Heart left ventricle (tissue), 16 donors: Measurements from ENCODE around the gene MTIF3. TPM values are rescaled to one million over a fixed set of nuclear protein-coding genes. Genes with fewer than 3 reads are reported as not detected.

Experiments used
- ATAC-seq, 4 donors: fragments of 200-7000 bp; cut with Tn5 transposase; one replicate each; pipeline ENCODE4 v1.9.1; 2020 to 2022; ENCODE audit warnings: moderate library complexity in 4 of 4, mild to moderate bottlenecking in 3 of 4, moderate number of reproducible peaks in 1 of 4
- DNase-seq, 5 donors: peaks; one replicate each; pipeline ENCODE4 v3.0.0-alpha.2; 2020
- H3K27ac ChIP-seq, 12 donors: fragments of 200-600 bp; sonication (generic) in 4 of 12; one replicate each; pipeline versions ENCODE4 v1.5.0 to v1.8.0; 2016 to 2022; ENCODE audit warnings: mild to moderate bottlenecking in 2 of 12
- H3K27me3 ChIP-seq, 9 donors: fragments of 200-600 bp; sonication (generic) in 2 of 9; one replicate each; pipeline versions ENCODE4 v1.5.1 to v1.8.0; 2016 to 2022; ENCODE audit warnings: mild to moderate bottlenecking in 3 of 9
- H3K36me3 ChIP-seq, 9 donors: fragments of 200-600 bp; sonication (generic) in 2 of 9; one replicate each; pipeline versions ENCODE4 v1.5.0 to v1.8.0; 2018 to 2022; ENCODE audit warnings: mild to moderate bottlenecking in 2 of 9
- H3K4me1 ChIP-seq, 12 donors: fragments of 200-600 bp; sonication (generic) in 4 of 12; one replicate each; pipeline versions ENCODE4 v1.5.0 to v1.8.0; 2016 to 2022; ENCODE audit warnings: mild to moderate bottlenecking in 3 of 12
- H3K4me3 ChIP-seq, 12 donors: fragments of 200-600 bp; sonication (generic) in 4 of 12; one replicate each; pipeline versions ENCODE4 v1.5.0 to v1.8.0; 2017 to 2022; ENCODE audit warnings: mild to moderate bottlenecking in 9 of 12, moderate library complexity in 4 of 12
- H3K9me3 ChIP-seq, 12 donors: fragments of 200-600 bp; sonication (generic) in 4 of 12; one replicate each; pipeline versions ENCODE4 v1.5.0 to v1.8.0; 2016 to 2022; ENCODE audit warnings: mild to moderate bottlenecking in 1 of 12
- POLR2A ChIP-seq, 2 donors: fragments of 450-650 bp; IDR thresholded peaks; one replicate each; pipeline ENCODE4 v1.6.1; 2017; ENCODE audit warnings: antibody characterized with exemption in 2 of 2, mild to moderate bottlenecking in 2 of 2, moderate library complexity in 2 of 2
- WGBS, 4 donors: extraction: QIAGEN DNeasy Blood & Tissue Kit in 2 of 4; methylation state at CpG; one replicate each; pipeline versions ENCODE4 v1.1.5 to v1.1.7; 2013 to 2018; 5-methylcytosine and 5-hydroxymethylcytosine counted together
- intact Hi-C, 10 donors: fragments of 100-400 bp; cut with DNase I; formaldehyde crosslinking; loops; one replicate each; pipeline versions ENCODE4 v1.11.1 to v1.14.2; 2022
- polyA plus RNA-seq, 2 donors: library from polyadenylated mRNA; stranded (reverse); fragments of 200-250 nt; gene quantifications; one replicate each; pipeline ENCODE4 v1.2.3, GENCODE V29; 2013
- total RNA-seq, 9 donors: library from RNA; depleted of rRNA in 2 of 9; stranded (reverse); fragments of >200 nt in 2 of 9; fragmentation: NEBNext Ultra II Directional in 3 of 9; extraction: Animal tissue kit (Norgen Biotek cat#: 25700) in 3 of 9; gene quantifications; one replicate each; pipeline versions ENCODE4 v1.1.0 to v1.2.4, GENCODE V29; 2016 to 2023
- TF ChIP-seq, protein P1 (sequence below), 12 donors: fragments of 200-600 bp; sonication (generic) in 4 of 12; IDR thresholded peaks; one replicate each; pipeline versions ENCODE4 v1.5.0 to v1.8.0; 2018 to 2022; ENCODE audit warnings: antibody characterized with exemption in 12 of 12, mild to moderate bottlenecking in 5 of 12
- donor health status: ischemic (EF 13 %, LVEDD 7.1; RV severe dilation, severe dysfunction).
- donor health status: healthy with polysubstance abuse.
- donor health status: DM: no; HTN: yes; CAD: no.
- donor health status: DM: no; HTN: no; CAD: no.
- donor health status: ischemic (EF 25% LVEDD 6.9; RV normal size, moderate dysfunction).
- donor health status: ischemic (EF 25% LVEDD 5.7; RV mildly dilated, moderate dysfunction).
- donor health status: healthy.
- donor health status: DM: yes; HTN: yes; CAD: no.
- donor health status: ischemic (EF 35%, LVEDD 5.7; RV mildly dilated, moderate dysfunction).
- donor health status: nonischemic (EF 11% LVEDD 7.7; RV severe dilation, severe dysfunction).
- donor health status: DM: yes; HTN: yes; CAD: no.
- donor health status: PGD.
- donor health status: ischemic (EF 29% LVEDD 5.4; RV normal size, mild dysfunction).
- donor health status: nonischemic (EF 23%, LVEDD 6.1; RV moderate dilation, normal function).

Gene MTIF3
- total and polyA plus RNA-seq, 11 donors: 101 to 257 (median 136) TPM

- ATAC-seq: no peak
Measured at GRCh38 chr13:27476943-27477703, 26.8 kb upstream of the MTIF3 start.

DNA sequence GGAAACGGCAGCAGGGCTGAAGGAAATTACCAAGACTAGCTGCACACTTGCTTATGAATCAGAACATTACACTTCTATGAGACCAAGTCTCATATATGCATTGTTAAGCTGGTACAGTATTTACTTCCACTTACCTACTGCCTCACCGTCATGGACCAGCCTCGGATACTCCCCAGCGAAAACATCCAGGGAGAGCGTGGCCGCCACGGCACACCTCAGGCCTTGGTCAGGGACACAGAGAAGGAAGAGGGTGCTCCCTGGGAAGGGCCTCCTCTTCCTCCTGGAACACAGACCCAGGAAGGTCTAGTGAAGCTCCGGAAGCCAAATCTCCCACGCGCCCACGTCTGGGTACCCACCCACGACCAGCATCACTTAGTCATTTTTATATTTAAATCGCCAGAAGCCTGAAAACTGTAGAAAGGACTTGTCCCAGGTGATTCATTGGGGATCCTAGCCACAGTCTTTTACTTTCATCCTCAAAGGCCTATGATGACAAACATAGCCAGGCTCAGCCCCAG, 24.4 kb upstream of the MTIF3 start:
- Histone ChIP-seq H3K27ac (no peak overlapping the region), H3K36me3 (no peaks in the 10 kb centered on the region), H3K4me3 (no peak overlapping the region), H3K4me1 (no peaks in the 10 kb centered on the region), H3K9me3 (no peaks in the 10 kb centered on the region), H3K27me3 (no peaks in the 10 kb centered on the region)
- TF ChIP-seq, protein P1, sequence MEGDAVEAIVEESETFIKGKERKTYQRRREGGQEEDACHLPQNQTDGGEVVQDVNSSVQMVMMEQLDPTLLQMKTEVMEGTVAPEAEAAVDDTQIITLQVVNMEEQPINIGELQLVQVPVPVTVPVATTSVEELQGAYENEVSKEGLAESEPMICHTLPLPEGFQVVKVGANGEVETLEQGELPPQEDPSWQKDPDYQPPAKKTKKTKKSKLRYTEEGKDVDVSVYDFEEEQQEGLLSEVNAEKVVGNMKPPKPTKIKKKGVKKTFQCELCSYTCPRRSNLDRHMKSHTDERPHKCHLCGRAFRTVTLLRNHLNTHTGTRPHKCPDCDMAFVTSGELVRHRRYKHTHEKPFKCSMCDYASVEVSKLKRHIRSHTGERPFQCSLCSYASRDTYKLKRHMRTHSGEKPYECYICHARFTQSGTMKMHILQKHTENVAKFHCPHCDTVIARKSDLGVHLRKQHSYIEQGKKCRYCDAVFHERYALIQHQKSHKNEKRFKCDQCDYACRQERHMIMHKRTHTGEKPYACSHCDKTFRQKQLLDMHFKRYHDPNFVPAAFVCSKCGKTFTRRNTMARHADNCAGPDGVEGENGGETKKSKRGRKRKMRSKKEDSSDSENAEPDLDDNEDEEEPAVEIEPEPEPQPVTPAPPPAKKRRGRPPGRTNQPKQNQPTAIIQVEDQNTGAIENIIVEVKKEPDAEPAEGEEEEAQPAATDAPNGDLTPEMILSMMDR (IDR thresholded peaks at IDR 0.05): no peak
- TF ChIP-seq POLR2A (IDR thresholded peaks at IDR 0.05): no peak
- ATAC-seq (no peak), DNase-seq (no peak)
- 92 to 95% (median 93%) methylated on average over 13 of the region's 13 CpGs for WGBS, 4 donors
- intact Hi-C loops: no loop called here

More at GRCh38 chr13:27476943-27477703, 26.8 kb upstream of the MTIF3 start:
- 60 to 67% (median 63%) methylated on average over 5 to 10 of the region's 10 CpGs for WGBS, 4 donors
- H3K27ac ChIP-seq: no peak overlapping the region
- peaks cover 0 to 5% (median 0%) of the 10 kb centered on the region in 12 donors for H3K9me3 ChIP-seq
- intact Hi-C loops: no loop called here
- H3K4me3 ChIP-seq: no peak overlapping the region
- no peak for TF ChIP-seq POLR2A (IDR thresholded peaks at IDR 0.05)
- TF ChIP-seq, protein P1 (IDR thresholded peaks at IDR 0.05): no peak
- no peaks in the 10 kb centered on the region for H3K4me1 ChIP-seq
- H3K27me3 ChIP-seq: peaks cover 0 to 15% (median 0%) of the 10 kb centered on the region in 9 donors
- no peak for DNase-seq
- no peaks in the 10 kb centered on the region for H3K36me3 ChIP-seq

- DNase-seq: no peak
- H3K4me1 ChIP-seq: no peaks in the 10 kb centered on the region
- H3K27me3 ChIP-seq: no peaks in the 10 kb centered on the region
- TF ChIP-seq, protein P1 (IDR thresholded peaks at IDR 0.05): no peak
- no peak for TF ChIP-seq POLR2A (IDR thresholded peaks at IDR 0.05)
- no peak overlapping the region for H3K4me3 ChIP-seq
- no peak for ATAC-seq
- no peaks in the 10 kb centered on the region for H3K36me3 ChIP-seq
- H3K27ac ChIP-seq: no peak overlapping the region
- WGBS, 4 donors: 86 to 94% (median 87%) methylated on average over 3 of the region's 3 CpGs
- intact Hi-C loops: no loop called here
- H3K9me3 ChIP-seq: no peaks in the 10 kb centered on the region
Measured at GRCh38 chr13:27472941-27473340, 22.6 kb upstream of the MTIF3 start.

GRCh38 chr13:27472441-27472840, 22.1 kb upstream of the MTIF3 start:
- DNase-seq: no peak
- no peaks in the 10 kb centered on the region for H3K4me1 ChIP-seq
- H3K27ac ChIP-seq: no peak overlapping the region
- no peaks in the 10 kb centered on the region for H3K9me3 ChIP-seq
- ATAC-seq: peak in 1 of 4 donors; percentile 15
- no peaks in the 10 kb centered on the region for H3K36me3 ChIP-seq
- H3K27me3 ChIP-seq: no peaks in the 10 kb centered on the region
- intact Hi-C loops: no loop called here
- 91 to 100% (median 92%) methylated on average over 1 to 2 of the region's 2 CpGs for WGBS, 4 donors
- TF ChIP-seq, protein P1 (IDR thresholded peaks at IDR 0.05): no peak
- TF ChIP-seq POLR2A (IDR thresholded peaks at IDR 0.05): no peak
- H3K4me3 ChIP-seq: no peak overlapping the region
